Smooth muscle cell (in vitro differentiated cells): Measurements from ENCODE around the gene HNRNPLL. TPM values are rescaled to one million over a fixed set of nuclear protein-coding genes. Genes with fewer than 3 reads are reported as not detected.

ENCODE experiments used
- DNase-seq: peaks from one replicate; lab custom pipeline; 2025; ENCODE audit not compliant: unreplicated experiment; lab: John Stamatoyannopoulos, UW
- H2AFZ ChIP-seq: fragments of 200-600 bp; sonication (generic); 2 replicates; pipeline ENCODE4 v1.6.0; 2016; ENCODE audit warnings: antibody characterized with exemption, low read depth, mild to moderate bottlenecking
- H3F3A ChIP-seq: fragments of 200-600 bp; sonication (generic); 2 replicates; pipeline ENCODE4 v1.6.0; 2017; ENCODE audit warnings: antibody characterized with exemption, low read depth
- H3K27ac ChIP-seq: fragments of 200-600 bp; sonication (generic); 2 replicates; pipeline ENCODE4 v1.5.1; 2016; ENCODE audit warnings: low read depth, mild to moderate bottlenecking
- H3K27me3 ChIP-seq: fragments of 200-600 bp; sonication (generic); 2 replicates; pipeline ENCODE4 v1.6.1; 2016; ENCODE audit warnings: low read depth, mild to moderate bottlenecking
- H3K36me3 ChIP-seq: fragments of 200-600 bp; sonication (generic); 2 replicates; pipeline ENCODE4 v1.5.1; 2016; ENCODE audit warnings: low read depth
- H3K4me1 ChIP-seq: fragments of 200-600 bp; sonication (generic); 2 replicates; pipeline ENCODE4 v1.5.1; 2016; ENCODE audit warnings: low read depth
- H3K4me2 ChIP-seq: fragments of 200-600 bp; sonication (generic); 2 replicates; pipeline ENCODE4 v1.6.0; 2016; ENCODE audit warnings: mild to moderate bottlenecking
- H3K4me3 ChIP-seq: fragments of 200-600 bp; sonication (generic); 2 replicates; pipeline ENCODE4 v1.5.1; 2016; ENCODE audit warnings: mild to moderate bottlenecking
- H3K79me2 ChIP-seq: fragments of 200-600 bp; sonication (generic); 2 replicates; pipeline ENCODE4 v1.6.0; 2016; ENCODE audit warnings: low read depth, mild to moderate bottlenecking
- H3K9ac ChIP-seq: fragments of 200-600 bp; sonication (generic); 2 replicates; pipeline ENCODE4 v1.6.0; 2016; ENCODE audit warnings: low read depth
- H3K9me3 ChIP-seq: fragments of 200-600 bp; sonication (generic); replicated peaks from 2 replicates; pipeline ENCODE4 v1.5.1; 2016; ENCODE audit warnings: low read depth
- H4K20me1 ChIP-seq: fragments of 200-600 bp; sonication (generic); 2 replicates; pipeline ENCODE4 v1.6.0; 2016; ENCODE audit warnings: low read depth
- CTCF ChIP-seq: fragments of 200-600 bp; sonication (generic); IDR thresholded peaks from 2 replicates; pipeline ENCODE4 v1.5.1; 2017; ENCODE audit warnings: borderline replicate concordance, mild to moderate bottlenecking, antibody characterized with exemption; ENCODE audit not compliant: insufficient read depth, poor library complexity, severe bottlenecking
- WGBS: methylation state at CpG from one replicate; pipeline ENCODE4 v1.1.7; 2016; ENCODE audit warnings: low lambda C conversion rate; 5-methylcytosine and 5-hydroxymethylcytosine counted together
- polyA plus RNA-seq: library from polyadenylated mRNA; unstranded; fragments of >200 nt; fragmentation: Nextera tagmentation; extraction: Ambion mirVana; gene quantifications from 2 replicates; pipeline ENCODE4 v1.2.1, GENCODE V29; 2016
- total RNA-seq: library from RNA; depleted of rRNA; stranded (reverse); fragments of >200 nt; gene quantifications from 2 replicates; pipeline ENCODE4 v1.2.3, GENCODE V29; 2014

HNRNPLL gene
- total and polyA plus RNA-seq, 2 experiments from 2014 or later: 37.4 to 42.8 TPM

GRCh38 chr2:38535744-38536506 lies 66.8 kb downstream of the HNRNPLL start:
- peaks cover 5% of the 10 kb centered on the region for H3F3A ChIP-seq
- H3K9ac ChIP-seq: peak overlapping the region; percentile 61
- H2AFZ ChIP-seq: peak overlapping the region; percentile 88
- H3K36me3 ChIP-seq: no peaks in the 10 kb centered on the region
- no peaks in the 10 kb centered on the region for H3K79me2 ChIP-seq
- H4K20me1 ChIP-seq: no peaks in the 10 kb centered on the region
- DNase-seq: peak; percentile 28
- peak overlapping the region; percentile 92 for H3K4me2 ChIP-seq
- peaks cover 7% of the 10 kb centered on the region for H3K4me1 ChIP-seq
- WGBS: 10% methylated on average over 52 of the region's 53 CpGs
- no peak overlapping the region for H3K27ac ChIP-seq
- H3K9me3 ChIP-seq: no peaks in the 10 kb centered on the region
- TF ChIP-seq CTCF: peak; percentile 93
- H3K27me3 ChIP-seq: no peaks in the 10 kb centered on the region
- peak overlapping the region; percentile 54 for H3K4me3 ChIP-seq

GRCh38 chr2:38535404-38535743 lies 67.4 kb downstream of the HNRNPLL start:
- H3K4me2 ChIP-seq: peak overlapping the region; percentile 92
- no peak overlapping the region for H3K4me3 ChIP-seq
- H3K79me2 ChIP-seq: no peaks in the 10 kb centered on the region
- no peaks in the 10 kb centered on the region for H4K20me1 ChIP-seq
- no peak overlapping the region for H2AFZ ChIP-seq
- DNase-seq: no peak
- no peaks in the 10 kb centered on the region for H3K36me3 ChIP-seq
- no peak overlapping the region for H3K9ac ChIP-seq
- H3K27ac ChIP-seq: no peak overlapping the region
- 89% methylated on average over 11 of the region's 11 CpGs for WGBS
- peaks cover 7% of the 10 kb centered on the region for H3K4me1 ChIP-seq
- peaks cover 5% of the 10 kb centered on the region for H3F3A ChIP-seq
- TF ChIP-seq CTCF: no peak
- H3K27me3 ChIP-seq: no peaks in the 10 kb centered on the region
- H3K9me3 ChIP-seq: no peaks in the 10 kb centered on the region

- no peak overlapping the region for H3K4me3 ChIP-seq
- DNase-seq: no peak
- no peak overlapping the region for H2AFZ ChIP-seq
- H3K9ac ChIP-seq: no peak overlapping the region
- TF ChIP-seq CTCF: no peak
- no peaks in the 10 kb centered on the region for H4K20me1 ChIP-seq
- no peaks in the 10 kb centered on the region for H3K36me3 ChIP-seq
- no peaks in the 10 kb centered on the region for H3K79me2 ChIP-seq
- H3K4me2 ChIP-seq: peak overlapping the region; percentile 92
- H3F3A ChIP-seq: peaks cover 5% of the 10 kb centered on the region
- H3K4me1 ChIP-seq: peaks cover 7% of the 10 kb centered on the region
- no peaks in the 10 kb centered on the region for H3K9me3 ChIP-seq
- H3K27ac ChIP-seq: no peak overlapping the region
- WGBS: 70% methylated on average over 16 of the region's 16 CpGs
- H3K27me3 ChIP-seq: no peaks in the 10 kb centered on the region
These were observed 67.9 kb downstream of the HNRNPLL start for GRCh38 chr2:38534746-38535403.
